ENCODE data around the gene HAPLN2.

GRCh38 chr1:156640842-156641706 is 21.9 kb downstream of the HAPLN2 start:
- TF ChIP-seq CTCF (IDR thresholded peaks at IDR 0.05) (no peak), POLR2A (IDR thresholded peaks at IDR 0.05) (no peak)

All from adrenal gland (tissue), 5 donors.